ENCODE data around the gene TFR2.
"Not testable (repeated sequence)": the region's sequence is repeated elsewhere in the genome, so short reads cannot be mapped to it uniquely, and the experiment has no call there.

DNA sequence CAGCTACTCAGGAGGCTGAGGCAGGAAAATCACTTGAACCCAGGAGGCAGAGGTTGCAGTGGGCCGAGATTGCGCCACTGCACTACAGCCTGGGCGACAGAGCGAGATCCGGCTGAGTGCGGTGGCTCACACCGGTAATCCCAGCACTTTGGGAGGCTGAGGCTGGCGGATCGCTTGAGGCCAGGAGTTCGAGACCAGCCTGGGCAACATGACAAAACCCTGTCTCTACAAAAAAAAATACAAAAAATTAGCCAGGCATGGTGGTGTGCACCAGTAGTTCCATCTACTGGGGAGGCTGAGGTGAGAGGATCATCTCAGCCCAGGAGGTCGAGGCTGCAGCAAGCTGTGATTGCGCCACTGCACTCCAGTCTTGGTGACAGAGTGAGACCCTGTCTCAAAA is 27.8 kb upstream of the TFR2 start:
- not testable (repeated sequence) for TF ChIP-seq POLR2A (IDR thresholded peaks at IDR 0.05; ENCODE audit: low read depth, low read length); POLR2AphosphoS5 (IDR thresholded peaks at IDR 0.05; ENCODE audit: low read depth, low read length); TAF1 (IDR thresholded peaks at IDR 0.05; ENCODE audit: borderline replicate concordance, low read depth, low read length)
